IPS-20b (cell line): ENCODE measurements around the gene ZSCAN5A.

Source experiments
- H3K27ac ChIP-seq: one replicate; pipeline ENCODE4 v1.5.1; 2013; ENCODE audit warnings: low read length
- H3K27me3 ChIP-seq: 2 replicates; pipeline ENCODE4 v1.6.1; 2013; ENCODE audit warnings: mild to moderate bottlenecking, low read length, inconsistent platforms; ENCODE audit not compliant: insufficient read depth
- H3K36me3 ChIP-seq: 2 replicates; pipeline ENCODE4 v1.6.1; 2013; ENCODE audit warnings: low read depth, mild to moderate bottlenecking, inconsistent platforms, low read length, moderate library complexity; ENCODE audit not compliant: insufficient read depth
- H3K4me1 ChIP-seq: 2 replicates; pipeline ENCODE4 v1.6.1; 2013; ENCODE audit warnings: mild to moderate bottlenecking, control low read depth, inconsistent platforms, low read length, moderate library complexity; ENCODE audit not compliant: insufficient read depth
- H3K4me3 ChIP-seq: 2 replicates; pipeline ENCODE4 v1.5.1; 2013; ENCODE audit warnings: mild to moderate bottlenecking, low read length, inconsistent platforms
- H3K9ac ChIP-seq: 2 replicates; pipeline ENCODE4 v1.6.1; 2013; ENCODE audit warnings: low read depth, mild to moderate bottlenecking, inconsistent platforms, low read length, moderate library complexity
- H3K9me3 ChIP-seq: 2 replicates; pipeline ENCODE4 v1.6.1; 2013; ENCODE audit warnings: mild to moderate bottlenecking, low read depth, low read length, inconsistent platforms; ENCODE audit not compliant: insufficient read depth

Gene ZSCAN5A

GRCh38 chr19:56297010-56297409 lies 17.6 kb downstream of the ZSCAN5A start:
- H3K4me3 ChIP-seq = no peak overlapping the region
- H3K9ac ChIP-seq = no peak overlapping the region

GRCh38 chr19:56295531-56296455 lies 18.8 kb downstream of the ZSCAN5A start:
- Histone ChIP-seq H3K36me3 (peaks cover 4% of the 10 kb centered on the region; the same call in 1 of the 2 replicates), H3K9me3 (no peaks in the 10 kb centered on the region), H3K9ac (no peak overlapping the region), H3K4me3 (no peak overlapping the region), H3K4me1 (no peaks in the 10 kb centered on the region; the same call in 1 of the 2 replicates), H3K27ac (no peak overlapping the region), H3K27me3 (no peaks in the 10 kb centered on the region)

More at GRCh38 chr19:56297010-56297409, 17.6 kb downstream of the ZSCAN5A start:
- Histone ChIP-seq H3K27me3 (no peaks in the 10 kb centered on the region), H3K36me3 (peaks cover 4% of the 10 kb centered on the region; the same call in 1 of the 2 replicates), H3K9me3 (no peaks in the 10 kb centered on the region), H3K27ac (no peak overlapping the region), H3K4me1 (no peaks in the 10 kb centered on the region; the same call in 1 of the 2 replicates)

- Histone ChIP-seq H3K4me3 (no peak overlapping the region), H3K27ac (no peak overlapping the region), H3K36me3 (peaks cover 4% of the 10 kb centered on the region; the same call in 1 of the 2 replicates), H3K9me3 (no peaks in the 10 kb centered on the region), H3K27me3 (no peaks in the 10 kb centered on the region), H3K9ac (no peak overlapping the region), H3K4me1 (no peaks in the 10 kb centered on the region; the same call in 1 of the 2 replicates)
Observed at GRCh38 chr19:56294549-56294948, 20.1 kb downstream of the ZSCAN5A start.

GRCh38 chr19:56291867-56292266 lies 22.8 kb downstream of the ZSCAN5A start:
- no peak overlapping the region for H3K4me3 ChIP-seq
- H3K27ac ChIP-seq = no peak overlapping the region

GRCh38 chr19:56290104-56290503 lies 24.5 kb downstream of the ZSCAN5A start:
- Histone ChIP-seq H3K36me3 (no peaks in the 10 kb centered on the region; the same call in 1 of the 2 replicates), H3K9ac (no peak overlapping the region), H3K4me1 (no peaks in the 10 kb centered on the region; the same call in 1 of the 2 replicates), H3K27ac (no peak overlapping the region), H3K4me3 (no peak overlapping the region), H3K27me3 (no peaks in the 10 kb centered on the region), H3K9me3 (no peaks in the 10 kb centered on the region)

More at GRCh38 chr19:56291867-56292266, 22.8 kb downstream of the ZSCAN5A start:
- Histone ChIP-seq H3K36me3 (peaks cover 4% of the 10 kb centered on the region; the same call in 1 of the 2 replicates), H3K9me3 (no peaks in the 10 kb centered on the region), H3K27me3 (no peaks in the 10 kb centered on the region), H3K9ac (no peak overlapping the region), H3K4me1 (no peaks in the 10 kb centered on the region; the same call in 1 of the 2 replicates)

GRCh38 chr19:56284746-56285145 lies 29.9 kb downstream of the ZSCAN5A start:
- Histone ChIP-seq H3K4me3 (no peak overlapping the region), H3K9ac (no peak overlapping the region), H3K27ac (no peak overlapping the region), H3K4me1 (no peaks in the 10 kb centered on the region), H3K9me3 (no peaks in the 10 kb centered on the region), H3K27me3 (no peaks in the 10 kb centered on the region), H3K36me3 (no peaks in the 10 kb centered on the region)

GRCh38 chr19:56282809-56283208 lies 31.8 kb downstream of the ZSCAN5A start:
- no peaks in the 10 kb centered on the region for H3K27me3 ChIP-seq
- H3K9me3 ChIP-seq = no peaks in the 10 kb centered on the region
- no peak overlapping the region for H3K4me3 ChIP-seq
- H3K36me3 ChIP-seq = no peaks in the 10 kb centered on the region
- H3K4me1 ChIP-seq = no peaks in the 10 kb centered on the region
- H3K9ac ChIP-seq = no peak overlapping the region
- no peak overlapping the region for H3K27ac ChIP-seq

GRCh38 chr19:56273563-56274117 lies 41.0 kb downstream of the ZSCAN5A start:
- no peak overlapping the region for H3K27ac ChIP-seq
- no peaks in the 10 kb centered on the region for H3K4me1 ChIP-seq
- no peak overlapping the region for H3K9ac ChIP-seq
- H3K9me3 ChIP-seq = no peaks in the 10 kb centered on the region
- no peaks in the 10 kb centered on the region for H3K36me3 ChIP-seq
- no peaks in the 10 kb centered on the region for H3K27me3 ChIP-seq
- no peak overlapping the region for H3K4me3 ChIP-seq

GRCh38 chr19:56272161-56272798 lies 42.4 kb downstream of the ZSCAN5A start, which contains the start of gene EDDM13:
EDDM13 (plus strand) TSS chr19:56272748; CDS start chr19:56272835, 87 bp downstream.
- Histone ChIP-seq H3K9me3 (no peaks in the 10 kb centered on the region), H3K27ac (no peak within 1 kb of the TSS), H3K4me3 (no peak within 1 kb of the TSS), H3K9ac (no peak within 1 kb of the TSS), H3K27me3 (no peaks in the 10 kb centered on the region), H3K4me1 (no peaks in the 10 kb centered on the region), H3K36me3 (no peaks in the 10 kb centered on the region)

- no peaks in the 10 kb centered on the region for H3K9me3 ChIP-seq
Observed at GRCh38 chr19:56271151-56271550, 43.5 kb downstream of the ZSCAN5A start.

GRCh38 chr19:56270676-56271075 lies 44.0 kb downstream of the ZSCAN5A start:
- no peaks in the 10 kb centered on the region for H3K27me3 ChIP-seq
- H3K4me3 ChIP-seq = no peak overlapping the region
- no peaks in the 10 kb centered on the region for H3K4me1 ChIP-seq
- no peak overlapping the region for H3K9ac ChIP-seq
- no peaks in the 10 kb centered on the region for H3K36me3 ChIP-seq
- H3K9me3 ChIP-seq = no peaks in the 10 kb centered on the region
- H3K27ac ChIP-seq = no peak overlapping the region

More at GRCh38 chr19:56271151-56271550, 43.5 kb downstream of the ZSCAN5A start:
- no peak overlapping the region for H3K27ac ChIP-seq
- H3K4me3 ChIP-seq = no peak overlapping the region
- no peaks in the 10 kb centered on the region for H3K4me1 ChIP-seq
- H3K36me3 ChIP-seq = no peaks in the 10 kb centered on the region
- no peak overlapping the region for H3K9ac ChIP-seq
- no peaks in the 10 kb centered on the region for H3K27me3 ChIP-seq
